Keratinocyte (primary cell): Measurements from ENCODE around the gene CTH. TPM values are rescaled to one million over a fixed set of nuclear protein-coding genes. Genes with fewer than 3 reads are reported as not detected.

Source experiments
- DNase-seq: peaks from one replicate; pipeline ENCODE4 v3.0.0-alpha.2; 2011; ENCODE audit warnings: low read depth, missing footprints, low spot score
- FAIRE-seq: peaks from 2 replicates; lab custom pipeline; 2011; peaks lifted over from hg19 to GRCh38; lab: Jason Lieb, UNC
- H2AFZ ChIP-seq: 2 replicates; pipeline ENCODE4 v1.6.0; 2012; ENCODE audit warnings: low read length, control low read depth, inconsistent platforms; ENCODE audit not compliant: control insufficient read depth
- H3K27ac ChIP-seq: 2 replicates; pipeline ENCODE4 v1.5.1; 2011; ENCODE audit warnings: low read length; ENCODE audit not compliant: control insufficient read depth, insufficient read depth
- H3K27me3 ChIP-seq: 3 replicates; pipeline ENCODE4 v1.6.0; 2011; ENCODE audit warnings: low read length; ENCODE audit not compliant: control insufficient read depth, insufficient read depth; ENCODE audit errors: extremely low read depth
- H3K36me3 ChIP-seq, 2 experiments: 2 replicates in 1 of 2; 3 replicates in 1 of 2; pipeline ENCODE4 v1.5.1; 2011; ENCODE audit warnings: low read length in 2 of 2, mild to moderate bottlenecking in 1 of 2; ENCODE audit not compliant: control insufficient read depth in 2 of 2, insufficient read depth in 2 of 2; ENCODE audit errors: extremely low read depth in 1 of 2
- H3K4me1 ChIP-seq: 3 replicates; pipeline ENCODE4 v1.5.1; 2011; ENCODE audit warnings: low read length; ENCODE audit not compliant: control insufficient read depth, insufficient read depth; ENCODE audit errors: extremely low read depth
- H3K4me2 ChIP-seq: 3 replicates; pipeline ENCODE4 v1.6.0; 2011; ENCODE audit warnings: low read depth, low read length; ENCODE audit not compliant: control insufficient read depth, insufficient read depth; ENCODE audit errors: extremely low read depth
- H3K4me3 ChIP-seq, 3 experiments: fragments of 200-600 bp in 1 of 3; sonication (generic) in 1 of 3; 2 replicates in 2 of 3; 3 replicates in 1 of 3; pipeline ENCODE4 v1.5.1; 2011 to 2016; ENCODE audit warnings: low read length in 3 of 3, mild to moderate bottlenecking in 3 of 3, control low read depth in 2 of 3, inconsistent platforms in 1 of 3, low read depth in 1 of 3, mixed read lengths in 1 of 3, mixed run types in 1 of 3, moderate library complexity in 1 of 3; ENCODE audit not compliant: control insufficient read depth in 2 of 3, insufficient read depth in 2 of 3; ENCODE audit errors: extremely low read depth in 1 of 3
- H3K79me2 ChIP-seq: 2 replicates; pipeline ENCODE4 v1.6.0; 2012; ENCODE audit warnings: low read length; ENCODE audit not compliant: control insufficient read depth, insufficient read depth
- H3K9ac ChIP-seq: 3 replicates; pipeline ENCODE4 v1.6.0; 2011; ENCODE audit warnings: low read length; ENCODE audit not compliant: control insufficient read depth, insufficient read depth; ENCODE audit errors: extremely low read depth
- H3K9me1 ChIP-seq: 3 replicates; pipeline ENCODE4 v1.6.0; 2011; ENCODE audit warnings: low read length; ENCODE audit not compliant: control insufficient read depth, insufficient read depth; ENCODE audit errors: extremely low read depth
- H3K9me3 ChIP-seq: 2 replicates; pipeline ENCODE4 v1.5.1; 2012; ENCODE audit warnings: low read depth, low read length; ENCODE audit not compliant: control insufficient read depth
- H4K20me1 ChIP-seq: 3 replicates; pipeline ENCODE4 v1.6.0; 2011; ENCODE audit warnings: low read length; ENCODE audit not compliant: control insufficient read depth, insufficient read depth; ENCODE audit errors: extremely low read depth
- EZH2 ChIP-seq: IDR thresholded peaks from one replicate; pipeline ENCODE4 v1.6.1; 2012; ENCODE audit warnings: inconsistent platforms, mild to moderate bottlenecking, low read length, moderate library complexity
- dilution Hi-C: fragments of 300-500 bp; cut with MboI; formaldehyde crosslinking; loops from one replicate; pipeline ENCODE4 v1.7.0; 2020; ENCODE audit warnings: low sequenced_read_pairs; ENCODE audit not compliant: extremely low pct_ligation_motif_present
- polyA plus RNA-seq, 5 experiments: library from polyadenylated mRNA; depleted of rRNA in 3 of 5; stranded (reverse) in 3 of 5; stranded (forward) in 1 of 5; unstranded in 1 of 5; fragments of >200 nt; gene quantifications; 1 replicate in 1 of 5; 2 replicates in 3 of 5; 3 replicates in 1 of 5; pipeline versions ENCODE4 v1.2.1 to v1.2.3, GENCODE V29; 2011 to 2012; ENCODE audit warnings: missing spikeins in 2 of 5, low read depth in 1 of 5, low replicate concordance in 1 of 5
- TF ChIP-seq, protein P1 (sequence below), 3 experiments: IDR thresholded peaks in 1 of 3; conservative IDR thresholded peaks in 1 of 3; optimal IDR thresholded peaks in 1 of 3; 2 replicates in 2 of 3; 3 replicates in 1 of 3; pipeline versions ENCODE3 to v1.5.1; 2011; ENCODE audit warnings: low read length in 3 of 3, mild to moderate bottlenecking in 3 of 3, moderate library complexity in 2 of 3, control low read depth in 1 of 3, inconsistent platforms in 1 of 3; ENCODE audit not compliant: insufficient read depth in 2 of 3; ENCODE audit errors: extremely low read depth in 1 of 3

Gene CTH
- polyA plus RNA-seq, 1 donor (not counting 4 experiments of a cell fraction or from before 2014, with no cell fraction given): 5.0 TPM

DNA sequence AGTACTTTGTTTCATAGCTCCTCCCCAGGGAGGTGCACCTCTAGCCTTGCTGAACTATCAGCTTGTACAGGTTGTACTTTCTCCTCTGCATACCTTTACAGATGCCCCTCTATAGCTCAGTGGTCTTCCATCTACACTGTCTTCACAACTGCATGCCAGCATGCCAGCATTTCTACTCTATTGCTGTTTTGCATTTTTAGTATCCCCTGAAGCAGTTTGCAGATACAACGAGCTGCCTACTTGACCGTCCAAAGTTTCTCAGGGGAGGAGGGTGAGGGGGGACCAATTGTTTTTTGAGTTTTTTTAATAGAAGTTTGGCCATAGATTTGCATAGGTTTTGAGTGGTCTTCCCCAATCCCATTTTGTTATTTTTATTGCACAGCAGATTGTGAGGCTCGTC, 27.6 kb upstream of the CTH start:
- dilution Hi-C loops: no loop called here
- no peaks in the 10 kb centered on the region for H3K9me1 ChIP-seq
- H3K9ac ChIP-seq: no peak overlapping the region
- H3K4me1 ChIP-seq: no peaks in the 10 kb centered on the region
- no peaks in the 10 kb centered on the region for H3K9me3 ChIP-seq
- no peak overlapping the region for H3K4me2 ChIP-seq
- FAIRE-seq (no peak), DNase-seq (no peak)
- TF ChIP-seq EZH2: no peak
- TF ChIP-seq, protein P1, sequence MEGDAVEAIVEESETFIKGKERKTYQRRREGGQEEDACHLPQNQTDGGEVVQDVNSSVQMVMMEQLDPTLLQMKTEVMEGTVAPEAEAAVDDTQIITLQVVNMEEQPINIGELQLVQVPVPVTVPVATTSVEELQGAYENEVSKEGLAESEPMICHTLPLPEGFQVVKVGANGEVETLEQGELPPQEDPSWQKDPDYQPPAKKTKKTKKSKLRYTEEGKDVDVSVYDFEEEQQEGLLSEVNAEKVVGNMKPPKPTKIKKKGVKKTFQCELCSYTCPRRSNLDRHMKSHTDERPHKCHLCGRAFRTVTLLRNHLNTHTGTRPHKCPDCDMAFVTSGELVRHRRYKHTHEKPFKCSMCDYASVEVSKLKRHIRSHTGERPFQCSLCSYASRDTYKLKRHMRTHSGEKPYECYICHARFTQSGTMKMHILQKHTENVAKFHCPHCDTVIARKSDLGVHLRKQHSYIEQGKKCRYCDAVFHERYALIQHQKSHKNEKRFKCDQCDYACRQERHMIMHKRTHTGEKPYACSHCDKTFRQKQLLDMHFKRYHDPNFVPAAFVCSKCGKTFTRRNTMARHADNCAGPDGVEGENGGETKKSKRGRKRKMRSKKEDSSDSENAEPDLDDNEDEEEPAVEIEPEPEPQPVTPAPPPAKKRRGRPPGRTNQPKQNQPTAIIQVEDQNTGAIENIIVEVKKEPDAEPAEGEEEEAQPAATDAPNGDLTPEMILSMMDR (optimal IDR thresholded peaks at IDR 0.05 in 1 of 3, IDR thresholded peaks at IDR 0.05 in 1 of 3, conservative IDR thresholded peaks at IDR 0.05 in 1 of 3; ENCODE audit: extremely low read depth in 1 of 3, insufficient read depth in 2 of 3, low read length in 3 of 3): no peak
- no peak overlapping the region for H2AFZ ChIP-seq
- no peak overlapping the region for H3K4me3 ChIP-seq
- H3K36me3 ChIP-seq: no peaks in the 10 kb centered on the region
- no peaks in the 10 kb centered on the region for H3K27me3 ChIP-seq
- no peaks in the 10 kb centered on the region for H3K79me2 ChIP-seq
- no peaks in the 10 kb centered on the region for H4K20me1 ChIP-seq
- H3K27ac ChIP-seq: no peak overlapping the region

DNA sequence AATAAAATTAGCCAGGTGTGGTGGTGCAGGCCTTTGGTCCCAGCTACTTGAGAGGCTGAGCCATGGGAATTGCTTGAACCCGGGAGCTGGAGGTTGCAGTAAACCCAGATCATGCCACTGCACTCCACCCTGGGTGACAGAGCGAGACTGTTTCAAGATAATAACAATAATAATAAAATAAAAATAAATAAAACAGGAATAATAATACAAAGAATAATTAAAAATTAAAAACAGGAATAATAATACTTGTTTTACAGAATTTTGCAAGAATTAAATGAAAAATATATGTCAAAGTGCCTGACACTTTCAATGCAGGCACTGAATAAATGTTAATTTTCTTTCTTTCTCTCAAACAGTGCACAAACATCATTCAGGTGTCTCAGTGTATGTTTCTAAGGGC, 26.5 kb upstream of the CTH start:
- no peak overlapping the region for H3K4me3 ChIP-seq
- H3K9me1 ChIP-seq: no peaks in the 10 kb centered on the region
- no peaks in the 10 kb centered on the region for H4K20me1 ChIP-seq
- no peak for FAIRE-seq
- H3K79me2 ChIP-seq: no peaks in the 10 kb centered on the region
- no peaks in the 10 kb centered on the region for H3K36me3 ChIP-seq
- H3K27me3 ChIP-seq: no peaks in the 10 kb centered on the region
- no peak for DNase-seq
- H3K9me3 ChIP-seq: no peaks in the 10 kb centered on the region
- H3K4me2 ChIP-seq: no peak overlapping the region
- no peak overlapping the region for H2AFZ ChIP-seq
- TF ChIP-seq, protein P1 (optimal IDR thresholded peaks at IDR 0.05 in 1 of 3, IDR thresholded peaks at IDR 0.05 in 1 of 3, conservative IDR thresholded peaks at IDR 0.05 in 1 of 3; ENCODE audit: extremely low read depth in 1 of 3, insufficient read depth in 2 of 3, low read length in 3 of 3): no peak
- TF ChIP-seq EZH2: no peak
- H3K4me1 ChIP-seq: no peaks in the 10 kb centered on the region
- dilution Hi-C loops: no loop called here
- no peak overlapping the region for H3K27ac ChIP-seq
- no peak overlapping the region for H3K9ac ChIP-seq
